Hepatocyte (in vitro differentiated cells): ENCODE data around the gene RIPOR2. TPM values are rescaled to one million over a fixed set of nuclear protein-coding genes. Genes with fewer than 3 reads are reported as not detected.

Experiments
- DNase-seq: peaks from one replicate; pipeline ENCODE4 v3.0.0-alpha.2; 2016; ENCODE audit warnings: low spot score
- H2AFZ ChIP-seq: fragments of 200-600 bp; sonication (generic); 2 replicates; pipeline ENCODE4 v1.6.0; 2016; ENCODE audit warnings: antibody characterized with exemption, mild to moderate bottlenecking
- H3K27ac ChIP-seq: fragments of 200-600 bp; sonication (generic); 2 replicates; pipeline ENCODE4 v1.5.1; 2016; ENCODE audit warnings: mild to moderate bottlenecking
- H3K27me3 ChIP-seq: fragments of 200-600 bp; sonication (generic); 2 replicates; pipeline ENCODE4 v1.6.1; 2016
- H3K36me3 ChIP-seq: fragments of 200-600 bp; sonication (generic); replicated peaks from 2 replicates; pipeline ENCODE4 v1.5.1; 2016; ENCODE audit warnings: low read depth; ENCODE audit not compliant: insufficient read depth
- H3K4me1 ChIP-seq: fragments of 200-600 bp; sonication (generic); 2 replicates; pipeline ENCODE4 v1.5.1; 2016; ENCODE audit warnings: mild to moderate bottlenecking, moderate library complexity; ENCODE audit not compliant: insufficient read depth
- H3K4me2 ChIP-seq: fragments of 200-600 bp; sonication (generic); 2 replicates; pipeline ENCODE4 v1.6.0; 2016
- H3K4me3 ChIP-seq: fragments of 200-600 bp; sonication (generic); 2 replicates; pipeline ENCODE4 v1.5.1; 2016; ENCODE audit warnings: mild to moderate bottlenecking
- H3K79me2 ChIP-seq: fragments of 200-600 bp; sonication (generic); 2 replicates; pipeline ENCODE4 v1.6.0; 2017; ENCODE audit warnings: mild to moderate bottlenecking
- H3K9me2 ChIP-seq: fragments of 200-600 bp; sonication (generic); replicated peaks from 2 replicates; pipeline ENCODE4 v1.6.0; 2017; ENCODE audit warnings: mild to moderate bottlenecking; ENCODE audit not compliant: insufficient read depth
- H3K9me3 ChIP-seq: fragments of 200-600 bp; sonication (generic); 2 replicates; pipeline ENCODE4 v1.5.1; 2016; ENCODE audit warnings: low read depth, mild to moderate bottlenecking
- H4K20me1 ChIP-seq: fragments of 200-600 bp; sonication (generic); 2 replicates; pipeline ENCODE4 v1.6.0; 2016; ENCODE audit warnings: mild to moderate bottlenecking; ENCODE audit not compliant: insufficient read depth, poor library complexity, severe bottlenecking
- EZH2 ChIP-seq: fragments of 200-600 bp; sonication (generic); IDR thresholded peaks from 2 replicates; pipeline ENCODE4 v1.6.1; 2016; ENCODE audit warnings: antibody characterized with exemption, mild to moderate bottlenecking, borderline replicate concordance
- EZH2phosphoT487 ChIP-seq: fragments of 200-600 bp; sonication (generic); IDR thresholded peaks from one replicate; pipeline ENCODE4 v1.6.1; 2018; ENCODE audit warnings: antibody characterized with exemption, mild to moderate bottlenecking, low read depth, moderate library complexity; ENCODE audit not compliant: unreplicated experiment, severe bottlenecking
- WGBS: methylation state at CpG from one replicate; pipeline ENCODE4 v1.1.6; 2016; ENCODE audit warnings: low lambda C conversion rate; ENCODE audit errors: missing lambda C conversion rate; 5-methylcytosine and 5-hydroxymethylcytosine counted together
- polyA plus RNA-seq: library from polyadenylated mRNA; unstranded; fragments of >200 nt; fragmentation: Nextera tagmentation; extraction: Ambion mirVana; gene quantifications from 2 replicates; pipeline ENCODE4 v1.2.1, GENCODE V29; 2016
- total RNA-seq: library from RNA; depleted of rRNA; stranded (reverse); fragments of >200 nt; gene quantifications from 2 replicates; pipeline ENCODE4 v1.2.3, GENCODE V29; 2014
- TF ChIP-seq, protein P1 (sequence below): fragments of 200-600 bp; sonication (generic); IDR thresholded peaks from 2 replicates; pipeline ENCODE4 v1.5.1; 2016; ENCODE audit warnings: antibody characterized with exemption, mild to moderate bottlenecking; ENCODE audit not compliant: poor library complexity

RIPOR2 gene
- total and polyA plus RNA-seq, 2 experiments from 2014 or later = 11.8 to 17.3 TPM

GRCh38 chr6:24802271-24803059 is 133.3 kb downstream of the RIPOR2 start:
- Histone ChIP-seq H4K20me1 (no peaks in the 10 kb centered on the region), H3K4me1 (peaks cover 11% of the 10 kb centered on the region), H3K36me3 (no peaks in the 10 kb centered on the region), H3K9me3 (no peaks in the 10 kb centered on the region), H3K27ac (peak overlapping the region; percentile 86), H2AFZ (no peak overlapping the region), H3K4me3 (no peak overlapping the region), H3K27me3 (no peaks in the 10 kb centered on the region), H3K4me2 (peak overlapping the region; percentile 39), H3K79me2 (no peaks in the 10 kb centered on the region), H3K9me2 (no peaks in the 10 kb centered on the region)
- TF ChIP-seq, protein P1, sequence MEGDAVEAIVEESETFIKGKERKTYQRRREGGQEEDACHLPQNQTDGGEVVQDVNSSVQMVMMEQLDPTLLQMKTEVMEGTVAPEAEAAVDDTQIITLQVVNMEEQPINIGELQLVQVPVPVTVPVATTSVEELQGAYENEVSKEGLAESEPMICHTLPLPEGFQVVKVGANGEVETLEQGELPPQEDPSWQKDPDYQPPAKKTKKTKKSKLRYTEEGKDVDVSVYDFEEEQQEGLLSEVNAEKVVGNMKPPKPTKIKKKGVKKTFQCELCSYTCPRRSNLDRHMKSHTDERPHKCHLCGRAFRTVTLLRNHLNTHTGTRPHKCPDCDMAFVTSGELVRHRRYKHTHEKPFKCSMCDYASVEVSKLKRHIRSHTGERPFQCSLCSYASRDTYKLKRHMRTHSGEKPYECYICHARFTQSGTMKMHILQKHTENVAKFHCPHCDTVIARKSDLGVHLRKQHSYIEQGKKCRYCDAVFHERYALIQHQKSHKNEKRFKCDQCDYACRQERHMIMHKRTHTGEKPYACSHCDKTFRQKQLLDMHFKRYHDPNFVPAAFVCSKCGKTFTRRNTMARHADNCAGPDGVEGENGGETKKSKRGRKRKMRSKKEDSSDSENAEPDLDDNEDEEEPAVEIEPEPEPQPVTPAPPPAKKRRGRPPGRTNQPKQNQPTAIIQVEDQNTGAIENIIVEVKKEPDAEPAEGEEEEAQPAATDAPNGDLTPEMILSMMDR = no peak
- TF ChIP-seq EZH2 (no peak), EZH2phosphoT487 (no peak)
- WGBS = 71% methylated on average over 8 of the region's 8 CpGs
- DNase-seq = no peak

- Histone ChIP-seq H3K4me1 (peaks cover 11% of the 10 kb centered on the region), H3K9me3 (no peaks in the 10 kb centered on the region), H3K27me3 (no peaks in the 10 kb centered on the region), H3K4me2 (no peak overlapping the region), H3K27ac (no peak overlapping the region), H2AFZ (no peak overlapping the region), H4K20me1 (no peaks in the 10 kb centered on the region), H3K36me3 (no peaks in the 10 kb centered on the region), H3K4me3 (no peak overlapping the region), H3K9me2 (no peaks in the 10 kb centered on the region), H3K79me2 (no peaks in the 10 kb centered on the region)
- DNase-seq = no peak
- 90% methylated on average over 1 of the region's 1 CpG for WGBS
- TF ChIP-seq EZH2 = no peak
- no peak for TF ChIP-seq EZH2phosphoT487
- TF ChIP-seq, protein P1 = no peak
These were observed 136.2 kb downstream of the RIPOR2 start for GRCh38 chr6:24799541-24799915.

DNA sequence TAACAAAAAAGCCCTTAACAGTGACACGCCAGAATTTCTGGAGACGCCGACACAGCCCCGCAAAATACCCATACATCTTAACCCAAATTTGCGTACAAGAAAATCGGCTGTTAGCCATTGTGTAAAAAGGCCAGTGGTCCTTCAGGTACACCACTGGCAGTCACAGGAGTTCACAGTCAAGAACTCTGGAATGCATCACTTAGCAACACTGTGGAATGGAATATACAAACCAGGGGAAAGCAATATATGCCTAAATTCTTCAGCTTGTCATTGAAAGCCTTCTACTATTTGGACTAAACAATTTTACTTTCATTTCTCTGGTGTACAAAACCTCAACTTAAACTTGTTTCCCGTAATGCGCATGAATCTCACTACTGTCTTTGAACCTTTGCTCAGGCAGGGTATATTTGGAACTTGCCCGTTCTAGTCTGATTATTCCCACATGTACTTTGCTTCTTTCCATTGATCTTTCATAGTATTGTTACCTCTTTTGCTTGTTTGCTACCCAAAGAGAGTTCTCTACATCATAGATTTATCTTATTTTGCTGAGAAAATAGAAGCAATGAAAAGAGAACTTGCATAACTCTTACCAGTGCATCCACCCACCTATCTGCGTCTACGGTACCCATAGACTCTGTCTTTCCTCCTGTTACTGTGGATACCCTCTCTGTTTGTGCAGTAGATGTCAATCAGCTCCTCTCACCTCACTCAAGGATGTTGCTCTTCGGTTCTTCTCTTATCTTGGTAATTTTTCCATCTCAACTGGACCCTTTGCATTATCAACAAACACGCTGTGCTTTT is 136.8 kb downstream of the RIPOR2 start, which contains the start of gene ARMH2:
TSS of gene ARMH2 (minus strand) at position 178 of the 801 bp plus-strand sequence. CDS start at position 118, 60 bp downstream.
- Histone ChIP-seq H3K9me2 (no peaks in the 10 kb centered on the region), H4K20me1 (no peaks in the 10 kb centered on the region), H3K79me2 (no peaks in the 10 kb centered on the region), H3K27ac (no peak within 1 kb of the TSS), H2AFZ (no peak within 1 kb of the TSS), H3K4me1 (peaks cover 11% of the 10 kb centered on the region), H3K4me2 (no peak within 1 kb of the TSS), H3K4me3 (no peak within 1 kb of the TSS), H3K27me3 (no peaks in the 10 kb centered on the region), H3K9me3 (no peaks in the 10 kb centered on the region), H3K36me3 (no peaks in the 10 kb centered on the region)
- TF ChIP-seq EZH2phosphoT487 = no peak
- TF ChIP-seq, protein P1 = no peak
- no peak for TF ChIP-seq EZH2
- 88% methylated on average over 13 of the region's 13 CpGs for WGBS
- no peak for DNase-seq
